Measurements from ENCODE around the gene TMEM108. TPM values are rescaled to one million over a fixed set of nuclear protein-coding genes. Genes with fewer than 3 reads are reported as not detected.

Gene TMEM108
- total RNA-seq, 1 donor from 2014 or later, result not detected

DNA sequence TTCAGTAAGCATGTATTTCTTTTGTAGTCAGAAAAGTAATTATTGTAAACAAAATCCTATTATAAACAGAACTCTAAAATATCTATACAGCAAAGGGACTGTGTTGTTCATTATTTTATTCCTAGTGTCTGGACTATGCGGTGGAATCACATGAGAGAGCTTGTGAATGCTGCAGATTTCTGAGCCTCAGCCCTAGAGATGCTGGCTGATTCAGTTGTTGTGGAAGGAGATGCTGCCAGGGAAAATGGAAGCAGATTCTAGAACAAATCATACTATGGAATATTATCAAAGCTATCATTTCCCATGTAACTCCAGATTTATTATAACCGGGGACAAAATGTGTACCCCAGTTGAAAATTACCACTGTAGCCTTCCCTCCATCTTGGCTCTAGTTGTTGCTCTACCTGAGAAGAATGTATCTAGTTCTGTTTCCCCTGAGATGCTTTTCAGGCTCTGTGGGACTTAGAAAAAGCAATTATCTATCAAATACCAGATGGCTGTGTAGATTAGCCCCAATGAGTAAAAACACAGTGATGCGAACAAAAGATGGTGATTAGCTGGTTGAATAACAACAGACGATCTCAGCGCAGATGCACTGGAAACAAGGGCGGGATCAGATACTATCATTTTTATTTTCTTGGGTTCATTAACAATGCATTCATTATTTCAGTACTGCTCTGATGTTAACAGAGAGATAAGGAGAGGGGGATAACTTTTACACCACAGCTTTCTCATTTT lies 131.3 kb downstream of the TMEM108 start:
- Mint-ChIP-seq H3K27ac (no peak overlapping the region), H3K4me1 (no peaks in the 10 kb centered on the region), H3K36me3 (ENCODE audit: low read depth) (no peaks in the 10 kb centered on the region), H3K27me3 (peaks cover 3% of the 10 kb centered on the region), H3K9me3 (no peaks in the 10 kb centered on the region), H3K4me3 (no peak overlapping the region)
- DNase-seq, result no peak
- intact Hi-C loops (cut with micrococcal nuclease), result no loop called here

DNA sequence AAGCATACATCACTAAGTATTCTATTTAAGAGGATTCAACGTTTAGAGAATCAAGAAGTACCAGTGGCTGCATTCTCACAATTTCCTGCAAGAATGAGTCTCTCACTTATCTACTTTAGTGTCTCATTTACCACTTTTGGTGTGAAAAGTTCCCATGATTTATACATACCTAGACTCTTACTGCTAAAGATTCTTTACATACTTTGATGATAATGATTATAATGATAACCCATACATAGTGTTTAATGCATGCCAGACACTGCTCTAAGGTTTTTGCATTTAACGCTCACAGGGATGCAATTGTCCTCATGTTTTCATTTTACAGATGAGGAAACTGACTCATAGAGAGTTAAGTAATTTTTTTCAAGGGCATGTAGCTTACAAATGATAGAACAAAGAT lies 133.6 kb downstream of the TMEM108 start:
- Mint-ChIP-seq H3K9me3 (no peaks in the 10 kb centered on the region), H3K27ac (no peak overlapping the region), H3K36me3 (ENCODE audit: low read depth) (no peaks in the 10 kb centered on the region), H3K4me3 (no peak overlapping the region), H3K27me3 (peaks cover 3% of the 10 kb centered on the region), H3K4me1 (no peaks in the 10 kb centered on the region)
- DNase-seq, result no peak
- intact Hi-C loops (cut with micrococcal nuclease), result no loop called here

DNA sequence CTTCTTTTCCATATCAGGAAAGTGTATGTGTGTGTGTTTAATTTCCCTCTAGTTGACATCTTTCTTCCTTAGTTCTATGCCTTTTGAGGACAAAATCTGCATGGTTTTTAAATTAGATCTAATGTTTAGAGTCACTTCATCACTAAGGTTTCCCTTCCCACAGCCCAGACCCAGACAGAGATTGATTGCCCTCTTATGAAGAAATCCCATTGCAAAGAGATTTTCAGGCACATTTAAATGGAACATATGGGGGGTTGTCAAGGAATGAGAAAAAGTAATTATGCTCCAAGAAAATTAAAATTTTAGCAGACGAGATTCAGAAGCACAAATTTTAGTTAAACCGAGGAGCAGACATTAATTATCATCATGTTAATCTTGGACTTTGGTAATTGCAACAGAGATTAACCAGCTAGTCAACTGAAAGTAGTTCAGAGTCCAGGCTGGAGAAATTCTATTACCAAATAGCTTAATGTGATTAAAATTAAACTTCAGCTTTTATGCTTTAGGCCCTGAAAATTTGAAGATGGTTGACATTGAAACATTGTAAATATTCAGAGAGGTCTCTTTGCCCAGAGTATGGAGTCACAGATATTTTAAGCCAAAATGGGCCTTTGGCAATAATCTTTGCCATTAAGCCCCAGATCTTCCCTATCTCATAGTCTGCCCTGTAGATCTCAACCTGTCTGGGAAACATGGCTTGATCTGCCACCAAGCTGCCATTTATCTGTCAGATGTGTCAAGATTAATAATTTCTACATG lies 143.4 kb downstream of the TMEM108 start:
- H3K27me3 Mint-ChIP-seq, result no peaks in the 10 kb centered on the region
- no peaks in the 10 kb centered on the region for H3K9me3 Mint-ChIP-seq
- DNase-seq, result no peak
- no peaks in the 10 kb centered on the region for H3K4me1 Mint-ChIP-seq
- no peak overlapping the region for H3K27ac Mint-ChIP-seq
- H3K4me3 Mint-ChIP-seq, result no peak overlapping the region
- no peaks in the 10 kb centered on the region for H3K36me3 Mint-ChIP-seq (ENCODE audit: low read depth)
- intact Hi-C loops (cut with micrococcal nuclease), result no loop called here

DNA sequence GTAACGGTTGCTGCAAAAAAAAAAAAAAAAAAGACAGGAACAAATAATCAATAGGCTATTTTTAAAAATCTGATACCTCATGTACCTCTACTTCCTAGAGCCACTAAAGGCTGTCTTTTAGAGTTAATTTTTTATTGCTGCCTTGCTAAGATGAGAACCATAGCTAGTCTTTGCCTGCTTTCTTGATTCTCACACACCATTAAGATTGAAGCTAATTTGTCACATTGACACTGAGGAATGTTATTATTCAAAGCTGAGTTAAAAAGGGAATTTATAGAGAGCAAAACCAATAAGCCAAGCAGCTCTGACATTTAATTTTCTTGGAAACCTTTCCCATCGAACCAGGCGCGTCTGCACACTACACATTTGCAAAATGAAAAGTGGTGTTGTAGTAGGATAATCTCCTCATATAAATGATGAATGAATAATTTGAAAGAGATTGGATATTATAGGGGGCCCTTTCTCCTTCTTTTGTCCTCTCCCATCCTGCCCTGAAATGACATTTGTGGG lies 149.7 kb downstream of the TMEM108 start:
- H3K4me3 Mint-ChIP-seq, result no peak overlapping the region
- no peaks in the 10 kb centered on the region for H3K9me3 Mint-ChIP-seq
- H3K4me1 Mint-ChIP-seq, result no peaks in the 10 kb centered on the region
- H3K27me3 Mint-ChIP-seq, result peaks cover 10% of the 10 kb centered on the region
- intact Hi-C loops (cut with micrococcal nuclease), result no loop called here
- H3K27ac Mint-ChIP-seq, result no peak overlapping the region
- no peak for DNase-seq
- H3K36me3 Mint-ChIP-seq (ENCODE audit: low read depth), result no peaks in the 10 kb centered on the region

DNA sequence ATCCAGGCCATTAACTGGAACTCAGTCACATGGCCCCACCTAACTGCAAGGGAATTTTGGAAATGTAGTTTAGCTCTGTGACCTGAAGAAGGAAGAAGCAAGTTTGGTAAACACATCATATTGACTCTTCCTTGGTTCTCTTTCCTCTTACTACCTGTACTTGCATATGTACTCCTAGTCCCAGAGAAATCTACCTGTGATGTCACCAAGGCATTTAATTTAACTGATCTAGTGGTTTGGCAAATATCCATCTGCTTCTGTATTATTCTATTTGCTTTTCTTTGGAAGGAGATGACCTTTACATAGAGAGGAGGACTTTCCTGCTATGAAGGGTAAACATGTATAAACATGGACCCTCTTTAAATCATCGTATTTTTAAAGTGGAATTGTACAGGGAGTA lies 150.8 kb downstream of the TMEM108 start:
- no peaks in the 10 kb centered on the region for H3K36me3 Mint-ChIP-seq (ENCODE audit: low read depth)

DNA sequence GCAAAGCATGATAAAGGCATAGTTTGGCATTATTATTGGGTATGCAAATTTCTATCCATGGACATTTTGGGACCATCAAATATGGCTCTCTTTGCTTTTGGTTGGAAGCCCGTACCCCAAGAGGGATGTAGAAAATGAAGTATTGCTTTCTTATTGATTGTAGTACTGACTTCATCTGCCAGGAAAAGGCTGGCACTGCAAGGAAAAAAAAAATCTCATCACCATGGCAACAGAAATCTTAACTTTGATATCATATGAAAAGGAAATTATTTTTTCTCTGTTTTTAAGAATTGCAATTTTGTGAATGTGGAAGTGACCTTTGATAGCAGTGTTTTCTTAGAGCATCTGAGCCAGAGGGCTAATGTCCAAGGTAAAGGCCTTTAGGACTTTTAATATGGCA lies 151.7 kb downstream of the TMEM108 start:
- no peaks in the 10 kb centered on the region for H3K4me1 Mint-ChIP-seq
- peaks cover 10% of the 10 kb centered on the region for H3K27me3 Mint-ChIP-seq

More for the DNA sequence above, 150.8 kb downstream of the TMEM108 start:
- peaks cover 10% of the 10 kb centered on the region for H3K27me3 Mint-ChIP-seq
- no peak overlapping the region for H3K4me3 Mint-ChIP-seq
- intact Hi-C loops (cut with micrococcal nuclease), result no loop called here
- H3K4me1 Mint-ChIP-seq, result no peaks in the 10 kb centered on the region
- no peak overlapping the region for H3K27ac Mint-ChIP-seq
- DNase-seq, result no peak
- no peaks in the 10 kb centered on the region for H3K9me3 Mint-ChIP-seq

DNA sequence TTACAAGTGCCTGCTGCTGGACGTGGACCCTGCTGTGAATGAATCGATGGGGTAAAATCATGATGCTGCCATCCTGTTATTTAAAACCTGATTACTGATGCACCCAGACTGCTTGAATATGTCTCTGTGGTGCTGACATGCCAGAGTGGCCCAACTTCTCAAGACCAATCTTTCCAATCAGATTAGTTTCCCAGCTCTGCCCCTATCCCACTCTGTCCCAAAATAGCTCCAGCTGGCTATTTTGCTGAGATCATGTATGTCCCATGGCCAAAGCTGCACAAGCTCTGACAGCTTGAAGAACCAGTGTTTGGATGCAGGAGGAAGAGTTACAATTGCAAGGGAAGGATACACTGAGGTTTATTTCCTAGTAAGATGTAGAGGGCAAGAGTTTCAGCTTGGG lies 153.6 kb downstream of the TMEM108 start:
- intact Hi-C loops (cut with micrococcal nuclease), result no loop called here
- DNase-seq, result no peak
- H3K36me3 Mint-ChIP-seq (ENCODE audit: low read depth), result no peaks in the 10 kb centered on the region
- no peak overlapping the region for H3K27ac Mint-ChIP-seq
- no peaks in the 10 kb centered on the region for H3K9me3 Mint-ChIP-seq
- H3K4me1 Mint-ChIP-seq, result no peaks in the 10 kb centered on the region
- H3K27me3 Mint-ChIP-seq, result peaks cover 12% of the 10 kb centered on the region
- H3K4me3 Mint-ChIP-seq, result no peak overlapping the region

More for the DNA sequence above, 151.7 kb downstream of the TMEM108 start:
- Mint-ChIP-seq H3K27ac (no peak overlapping the region), H3K4me3 (no peak overlapping the region), H3K36me3 (ENCODE audit: low read depth) (no peaks in the 10 kb centered on the region), H3K9me3 (no peaks in the 10 kb centered on the region)
- intact Hi-C loops (cut with micrococcal nuclease), result no loop called here
- DNase-seq, result no peak

DNA sequence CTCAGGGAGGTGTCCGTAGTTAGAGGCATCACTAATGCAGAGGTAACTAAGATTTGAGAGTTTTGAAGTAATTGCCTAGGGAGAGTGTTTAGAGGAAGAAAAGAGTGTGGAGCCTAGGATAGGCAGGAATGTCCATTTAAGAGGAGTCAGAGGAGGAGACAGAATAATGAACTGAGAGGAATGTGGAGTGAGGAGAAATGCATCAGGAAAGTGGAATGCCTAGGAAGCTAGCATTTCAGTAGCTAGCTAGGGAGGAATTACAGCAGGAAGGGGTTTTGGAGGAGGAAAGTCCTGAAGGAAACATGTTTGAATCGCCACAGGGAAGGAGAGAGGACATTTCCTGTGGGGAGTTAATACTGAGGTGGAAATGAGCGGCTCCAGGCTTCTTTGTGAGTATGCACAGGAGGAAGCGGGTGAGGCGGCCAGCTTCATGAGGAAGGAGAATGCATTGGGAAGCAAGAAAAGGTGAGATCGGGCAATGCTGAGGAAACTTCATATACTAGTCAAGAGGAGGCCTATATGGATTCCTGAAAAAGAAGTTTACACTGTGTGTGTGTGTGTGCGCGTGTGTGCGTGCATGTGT lies 154.3 kb downstream of the TMEM108 start:
- peaks cover 12% of the 10 kb centered on the region for H3K27me3 Mint-ChIP-seq
- no peak overlapping the region for H3K4me3 Mint-ChIP-seq
- H3K9me3 Mint-ChIP-seq, result no peaks in the 10 kb centered on the region
- intact Hi-C loops (cut with micrococcal nuclease), result no loop called here
- no peaks in the 10 kb centered on the region for H3K4me1 Mint-ChIP-seq
- H3K36me3 Mint-ChIP-seq (ENCODE audit: low read depth), result no peaks in the 10 kb centered on the region
- H3K27ac Mint-ChIP-seq, result no peak overlapping the region
- no peak for DNase-seq

DNA sequence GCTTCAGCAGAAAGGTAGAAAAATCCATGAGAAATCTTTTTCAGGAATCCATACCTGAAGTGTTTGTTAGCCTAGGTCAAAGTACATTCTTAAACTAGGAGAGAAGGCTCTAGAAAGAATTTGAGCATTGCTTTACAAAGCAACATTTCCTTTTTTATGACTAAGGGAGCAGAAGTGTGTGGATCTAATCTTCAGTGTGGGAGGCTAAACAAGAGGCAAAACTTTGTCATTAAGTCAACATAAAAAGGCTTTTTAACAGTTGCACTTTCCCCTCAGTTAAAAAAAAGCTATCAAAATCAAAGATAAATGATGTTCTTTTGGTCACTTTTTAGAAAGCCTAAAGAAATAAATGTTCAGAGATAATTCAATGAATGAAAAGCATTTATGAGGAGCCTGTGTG lies 154.8 kb downstream of the TMEM108 start:
- intact Hi-C loops (cut with micrococcal nuclease), result no loop called here
- H3K4me3 Mint-ChIP-seq, result no peak overlapping the region
- no peak overlapping the region for H3K27ac Mint-ChIP-seq
- H3K9me3 Mint-ChIP-seq, result no peaks in the 10 kb centered on the region
- no peak for DNase-seq
- no peaks in the 10 kb centered on the region for H3K36me3 Mint-ChIP-seq (ENCODE audit: low read depth)
- no peaks in the 10 kb centered on the region for H3K4me1 Mint-ChIP-seq
- H3K27me3 Mint-ChIP-seq, result peaks cover 12% of the 10 kb centered on the region

DNA sequence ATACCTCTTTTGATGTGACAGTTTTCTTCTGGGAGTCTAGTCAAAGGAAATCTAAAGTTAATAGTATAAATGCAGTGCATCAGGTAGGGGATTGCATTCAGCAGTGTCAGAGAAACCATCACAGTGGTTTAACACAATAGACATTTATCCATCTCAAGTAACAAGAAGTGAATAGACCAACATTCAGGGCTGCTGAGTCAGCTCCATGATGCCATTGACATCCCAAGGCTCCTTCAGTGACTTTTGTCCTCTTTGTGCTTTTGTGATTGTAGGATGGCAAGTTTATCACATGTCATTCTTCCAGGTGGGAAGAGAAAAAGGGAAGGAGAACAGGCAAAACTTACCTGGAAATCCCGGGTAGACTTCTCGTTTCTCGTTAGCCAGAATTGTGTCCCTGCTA lies 158.3 kb downstream of the TMEM108 start:
- Mint-ChIP-seq H3K27me3 (peaks cover 9% of the 10 kb centered on the region), H3K4me3 (no peak overlapping the region), H3K36me3 (ENCODE audit: low read depth) (no peaks in the 10 kb centered on the region), H3K27ac (no peak overlapping the region), H3K4me1 (no peaks in the 10 kb centered on the region), H3K9me3 (peaks cover 5% of the 10 kb centered on the region)
- intact Hi-C loops (cut with micrococcal nuclease), result no loop called here
- DNase-seq, result no peak

DNA sequence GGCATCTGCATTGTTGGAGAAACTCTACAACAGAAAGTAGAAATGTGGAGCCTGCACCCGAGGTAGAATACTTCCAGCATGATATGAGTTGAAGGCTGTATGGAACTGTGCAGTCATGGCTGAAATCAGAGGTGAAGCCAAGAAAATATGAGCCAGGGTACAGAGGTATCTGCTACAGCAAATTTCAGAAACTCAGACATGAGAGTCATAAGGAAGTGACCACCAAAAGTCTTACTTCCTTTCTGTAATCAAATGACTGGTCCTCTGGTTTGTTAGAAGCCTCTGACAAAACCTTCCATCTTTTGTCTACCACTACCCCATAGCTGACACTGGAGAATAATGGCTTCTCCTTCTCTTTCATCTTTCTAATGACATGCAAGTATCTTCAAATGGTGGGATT lies 159.4 kb downstream of the TMEM108 start:
- H3K4me1 Mint-ChIP-seq, result no peaks in the 10 kb centered on the region
- intact Hi-C loops (cut with micrococcal nuclease), result no loop called here
- H3K4me3 Mint-ChIP-seq, result no peak overlapping the region
- peaks cover 4% of the 10 kb centered on the region for H3K27me3 Mint-ChIP-seq
- DNase-seq, result no peak
- peaks cover 13% of the 10 kb centered on the region for H3K9me3 Mint-ChIP-seq
- no peak overlapping the region for H3K27ac Mint-ChIP-seq
- no peaks in the 10 kb centered on the region for H3K36me3 Mint-ChIP-seq (ENCODE audit: low read depth)

DNA sequence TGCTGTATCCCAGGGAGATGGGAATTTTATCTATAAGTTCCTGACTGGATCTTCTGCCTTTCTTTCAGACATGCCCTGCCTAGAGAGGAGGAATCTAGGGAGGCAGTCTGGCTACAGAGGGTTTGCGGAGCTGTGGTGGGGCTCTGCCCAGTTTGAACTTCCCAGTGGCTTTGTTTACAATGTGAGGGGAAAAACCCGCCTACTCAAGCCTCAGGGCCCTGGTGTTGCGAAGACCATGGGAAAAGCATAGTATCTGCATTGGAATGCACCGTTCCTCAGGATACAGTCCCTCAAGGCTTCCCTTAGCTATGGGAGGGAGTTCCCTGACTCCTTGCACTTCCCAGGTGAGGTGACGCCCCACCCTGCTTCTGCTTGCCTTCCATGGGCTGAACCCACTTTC lies 168.7 kb downstream of the TMEM108 start:
- Mint-ChIP-seq H3K9me3 (peaks cover 22% of the 10 kb centered on the region), H3K4me1 (peaks cover 18% of the 10 kb centered on the region), H3K4me3 (no peak overlapping the region), H3K27me3 (peaks cover 22% of the 10 kb centered on the region), H3K36me3 (ENCODE audit: low read depth) (no peaks in the 10 kb centered on the region), H3K27ac (no peak overlapping the region)
- intact Hi-C loops (cut with micrococcal nuclease), result no loop called here
- DNase-seq, result no peak

DNA sequence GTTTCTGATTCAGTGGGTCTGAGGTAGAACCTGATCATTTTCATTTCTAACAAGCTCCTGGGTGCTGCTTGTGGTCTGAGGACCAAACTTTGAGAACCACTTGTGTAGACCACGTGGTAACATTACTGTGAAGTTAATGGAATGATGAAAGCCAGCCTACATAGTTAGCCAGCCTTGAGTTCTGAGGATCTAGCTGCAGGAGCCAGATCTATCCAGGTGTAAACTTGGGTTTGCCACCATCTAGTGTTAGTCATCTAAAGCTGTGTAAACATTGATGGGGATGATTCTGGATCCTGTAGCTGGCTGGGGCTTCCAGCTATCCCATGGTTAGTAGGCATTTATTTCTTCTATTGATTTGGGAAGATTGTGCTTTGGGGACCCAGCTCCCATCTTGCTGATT lies 170.0 kb downstream of the TMEM108 start:
- peaks cover 18% of the 10 kb centered on the region for H3K4me1 Mint-ChIP-seq

More for the DNA sequence above, 170.0 kb downstream of the TMEM108 start:
- H3K9me3 Mint-ChIP-seq, result peaks cover 16% of the 10 kb centered on the region
- no peaks in the 10 kb centered on the region for H3K36me3 Mint-ChIP-seq (ENCODE audit: low read depth)
- no peak overlapping the region for H3K27ac Mint-ChIP-seq
- no peak overlapping the region for H3K4me3 Mint-ChIP-seq
- DNase-seq, result no peak
- intact Hi-C loops (cut with micrococcal nuclease), result no loop called here
- peaks cover 21% of the 10 kb centered on the region for H3K27me3 Mint-ChIP-seq
